Duodenal mucosa (tissue), 2 donors: Measurements from ENCODE around the gene TGFBR3.

Source experiments
- H3K27ac ChIP-seq: one replicate; pipeline ENCODE4 v1.7.0; 2013; ENCODE audit warnings: low read depth, low read length
- H3K27me3 ChIP-seq, 2 donors: one replicate each; pipeline ENCODE4 v1.7.0; 2013; ENCODE audit warnings: low read length in 2 of 2, control low read depth in 1 of 2; ENCODE audit not compliant: insufficient read depth in 2 of 2, control insufficient read depth in 1 of 2
- H3K36me3 ChIP-seq, 2 donors: one replicate each; pipeline ENCODE4 v1.7.0; 2013; ENCODE audit warnings: low read length in 2 of 2, control low read depth in 1 of 2; ENCODE audit not compliant: insufficient read depth in 2 of 2, control insufficient read depth in 1 of 2
- H3K4me1 ChIP-seq, 2 donors: one replicate each; pipeline ENCODE4 v1.7.0; 2013; ENCODE audit warnings: low read length in 2 of 2, control low read depth in 1 of 2; ENCODE audit not compliant: insufficient read depth in 2 of 2, control insufficient read depth in 1 of 2
- H3K4me3 ChIP-seq, 2 donors: one replicate each; pipeline ENCODE4 v1.7.0; 2013; ENCODE audit warnings: low read length in 2 of 2, low read depth in 1 of 2
- H3K9ac ChIP-seq, 2 donors: one replicate each; pipeline ENCODE4 v1.7.0; 2013; ENCODE audit warnings: low read length in 2 of 2, low read depth in 1 of 2
- H3K9me3 ChIP-seq, 2 donors: one replicate each; pipeline ENCODE4 v1.7.0; 2013; ENCODE audit warnings: low read length in 2 of 2, control low read depth in 1 of 2; ENCODE audit not compliant: control insufficient read depth in 1 of 2

TGFBR3 gene

GRCh38 chr1:91752324-91752723, 133.6 kb downstream of the TGFBR3 start:
- no peak overlapping the region for H3K27ac ChIP-seq

GRCh38 chr1:91751275-91751674, 134.7 kb downstream of the TGFBR3 start:
- Histone ChIP-seq H3K36me3 (no peaks in the 10 kb centered on the region), H3K27me3 (no peaks in the 10 kb centered on the region), H3K9me3 (peaks cover 0 to 7% of the 10 kb centered on the region in 2 donors), H3K9ac (no peak overlapping the region), H3K4me1 (peaks cover 0 to 5% of the 10 kb centered on the region in 2 donors), H3K4me3 (no peak overlapping the region), H3K27ac (no peak overlapping the region)

More at GRCh38 chr1:91752324-91752723, 133.6 kb downstream of the TGFBR3 start:
- H3K9ac ChIP-seq, result no peak overlapping the region
- no peaks in the 10 kb centered on the region for H3K36me3 ChIP-seq
- no peaks in the 10 kb centered on the region for H3K9me3 ChIP-seq
- H3K4me3 ChIP-seq, result no peak overlapping the region
- no peaks in the 10 kb centered on the region for H3K27me3 ChIP-seq
- H3K4me1 ChIP-seq, result peaks cover 0 to 5% of the 10 kb centered on the region in 2 donors

GRCh38 chr1:91750398-91750996, 135.5 kb downstream of the TGFBR3 start:
- Histone ChIP-seq H3K4me1 (peaks cover 0 to 5% of the 10 kb centered on the region in 2 donors), H3K4me3 (no peak overlapping the region), H3K27ac (no peak overlapping the region)

GRCh38 chr1:91749788-91750231, 136.1 kb downstream of the TGFBR3 start:
- no peaks in the 10 kb centered on the region for H3K27me3 ChIP-seq
- no peak overlapping the region for H3K9ac ChIP-seq
- H3K36me3 ChIP-seq, result no peaks in the 10 kb centered on the region
- H3K4me3 ChIP-seq, result no peak overlapping the region
- peaks cover 0 to 7% of the 10 kb centered on the region in 2 donors for H3K9me3 ChIP-seq
- H3K27ac ChIP-seq, result no peak overlapping the region
- H3K4me1 ChIP-seq, result peaks cover 0 to 9% of the 10 kb centered on the region in 2 donors

More at GRCh38 chr1:91750398-91750996, 135.5 kb downstream of the TGFBR3 start:
- Histone ChIP-seq H3K27me3 (no peaks in the 10 kb centered on the region), H3K36me3 (no peaks in the 10 kb centered on the region), H3K9ac (no peak overlapping the region), H3K9me3 (peaks cover 0 to 7% of the 10 kb centered on the region in 2 donors)

- peaks cover 0 to 7% of the 10 kb centered on the region in 2 donors for H3K9me3 ChIP-seq
- no peaks in the 10 kb centered on the region for H3K36me3 ChIP-seq
- H3K27me3 ChIP-seq, result no peaks in the 10 kb centered on the region
- no peak overlapping the region for H3K4me3 ChIP-seq
- H3K4me1 ChIP-seq, result peaks cover 3 to 9% of the 10 kb centered on the region in 2 donors
- H3K27ac ChIP-seq, result no peak overlapping the region
- H3K9ac ChIP-seq, result no peak overlapping the region
Observed at GRCh38 chr1:91747666-91748065, 138.3 kb downstream of the TGFBR3 start.

- Histone ChIP-seq H3K9ac (no peak overlapping the region), H3K27me3 (no peaks in the 10 kb centered on the region), H3K36me3 (no peaks in the 10 kb centered on the region), H3K4me1 (peaks cover 3 to 9% of the 10 kb centered on the region in 2 donors), H3K27ac (no peak overlapping the region), H3K9me3 (peaks cover 0 to 7% of the 10 kb centered on the region in 2 donors), H3K4me3 (no peak overlapping the region)
Observed at GRCh38 chr1:91746728-91747338, 139.1 kb downstream of the TGFBR3 start.

- Histone ChIP-seq H3K4me1 (peaks cover 3 to 7% of the 10 kb centered on the region in 2 donors), H3K27ac (no peak overlapping the region)
Observed at GRCh38 chr1:91745640-91746373, 140.1 kb downstream of the TGFBR3 start.

GRCh38 chr1:91744953-91745639, 140.9 kb downstream of the TGFBR3 start:
- Histone ChIP-seq H3K4me3 (no peak overlapping the region), H3K36me3 (no peaks in the 10 kb centered on the region), H3K4me1 (peaks cover 3 to 4% of the 10 kb centered on the region in 2 donors), H3K9me3 (peaks cover 0 to 7% of the 10 kb centered on the region in 2 donors), H3K27me3 (no peaks in the 10 kb centered on the region), H3K9ac (no peak overlapping the region), H3K27ac (no peak overlapping the region)

More at GRCh38 chr1:91745640-91746373, 140.1 kb downstream of the TGFBR3 start:
- Histone ChIP-seq H3K4me3 (no peak overlapping the region), H3K36me3 (no peaks in the 10 kb centered on the region), H3K27me3 (no peaks in the 10 kb centered on the region), H3K9ac (no peak overlapping the region), H3K9me3 (peaks cover 0 to 7% of the 10 kb centered on the region in 2 donors)

- H3K9ac ChIP-seq, result no peak overlapping the region
- H3K36me3 ChIP-seq, result peaks cover 0 to 3% of the 10 kb centered on the region in 2 donors
- no peak overlapping the region for H3K4me3 ChIP-seq
- H3K27ac ChIP-seq, result no peak overlapping the region
- H3K27me3 ChIP-seq, result no peaks in the 10 kb centered on the region
- peaks cover 3 to 4% of the 10 kb centered on the region in 2 donors for H3K4me1 ChIP-seq
- peaks cover 0 to 7% of the 10 kb centered on the region in 2 donors for H3K9me3 ChIP-seq
Observed at GRCh38 chr1:91742848-91743292, 143.1 kb downstream of the TGFBR3 start.
